OCI-LY1 (cell line): ENCODE results near the gene AMELY.
"Not testable (repeated sequence)": the region's sequence is repeated elsewhere in the genome, so short reads cannot be mapped to it uniquely, and the experiment has no call there.

Experiments used
- EZH2 ChIP-seq: fragments of 200-600 bp; sonication (generic), shearing (Covaris generic); IDR thresholded peaks from 2 replicates; pipeline ENCODE4 v1.8.0; 2017; ENCODE audit warnings: borderline replicate concordance, mixed run types, mild to moderate bottlenecking, antibody characterized with exemption, low read length, moderate library complexity, mixed read lengths
- TF ChIP-seq, protein P1 (sequence below): fragments of 200-600 bp; sonication (generic), shearing (Covaris generic); IDR thresholded peaks from 2 replicates; pipeline ENCODE4 v1.5.1; 2017; ENCODE audit warnings: mild to moderate bottlenecking, antibody characterized with exemption, low read length, moderate library complexity, mixed read lengths

DNA sequence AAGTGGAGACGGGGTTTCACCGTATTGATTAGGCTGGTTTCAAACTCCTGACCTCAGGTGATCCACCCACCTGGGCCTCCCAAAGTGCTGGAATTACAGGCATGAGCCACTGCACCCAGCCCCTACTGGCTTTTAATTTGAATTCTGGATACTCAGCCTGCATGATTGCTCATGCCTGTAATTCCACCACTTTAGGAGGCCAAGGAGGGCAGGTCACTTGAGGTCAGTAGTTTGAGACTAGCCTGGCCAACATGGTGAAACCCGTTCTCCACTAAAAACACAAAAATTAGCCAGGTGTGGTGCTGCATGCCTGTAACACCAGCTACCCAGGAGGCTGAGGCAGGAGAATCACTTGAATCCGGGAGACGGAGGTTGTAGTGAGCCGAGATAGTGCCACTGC lies 3.5 kb downstream of the AMELY start:
- TF ChIP-seq, protein P1, sequence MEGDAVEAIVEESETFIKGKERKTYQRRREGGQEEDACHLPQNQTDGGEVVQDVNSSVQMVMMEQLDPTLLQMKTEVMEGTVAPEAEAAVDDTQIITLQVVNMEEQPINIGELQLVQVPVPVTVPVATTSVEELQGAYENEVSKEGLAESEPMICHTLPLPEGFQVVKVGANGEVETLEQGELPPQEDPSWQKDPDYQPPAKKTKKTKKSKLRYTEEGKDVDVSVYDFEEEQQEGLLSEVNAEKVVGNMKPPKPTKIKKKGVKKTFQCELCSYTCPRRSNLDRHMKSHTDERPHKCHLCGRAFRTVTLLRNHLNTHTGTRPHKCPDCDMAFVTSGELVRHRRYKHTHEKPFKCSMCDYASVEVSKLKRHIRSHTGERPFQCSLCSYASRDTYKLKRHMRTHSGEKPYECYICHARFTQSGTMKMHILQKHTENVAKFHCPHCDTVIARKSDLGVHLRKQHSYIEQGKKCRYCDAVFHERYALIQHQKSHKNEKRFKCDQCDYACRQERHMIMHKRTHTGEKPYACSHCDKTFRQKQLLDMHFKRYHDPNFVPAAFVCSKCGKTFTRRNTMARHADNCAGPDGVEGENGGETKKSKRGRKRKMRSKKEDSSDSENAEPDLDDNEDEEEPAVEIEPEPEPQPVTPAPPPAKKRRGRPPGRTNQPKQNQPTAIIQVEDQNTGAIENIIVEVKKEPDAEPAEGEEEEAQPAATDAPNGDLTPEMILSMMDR: not testable (repeated sequence)
- not testable (repeated sequence) for TF ChIP-seq EZH2
